WTC11 (cell line): ENCODE data around the gene KEL. TPM values are rescaled to one million over a fixed set of nuclear protein-coding genes. Genes with fewer than 3 reads are reported as not detected.

Experiments used
- ATAC-seq: fragments of 200-7000 bp; cut with Tn5 transposase; 2 replicates; pipeline ENCODE4 v1.10.0; 2021; ENCODE audit warnings: mild to moderate bottlenecking, moderate library complexity
- CTCF ChIA-PET: fragments of 300-600 bp; sonication (Branson Sonifier 250); formaldehyde crosslinking; loops from one replicate; lab custom pipeline; 2021; ENCODE audit warnings: antibody characterized with exemption; lab: Charles Lee
- POLR2A ChIA-PET: fragments of 350-600 bp; sonication (Branson Sonifier 250); formaldehyde crosslinking; loops from one replicate; lab custom pipeline; 2021; ENCODE audit warnings: antibody characterized with exemption; lab: Charles Lee
- DNase-seq: peaks from one replicate; pipeline ENCODE4 v3.0.0; 2021; ENCODE audit warnings: low spot score
- H3K27ac Mint-ChIP-seq: 2 replicates; pipeline ENCODE4 v1.8.0; 2021; ENCODE audit warnings: mixed read lengths
- H3K27me3 Mint-ChIP-seq: 2 replicates; pipeline ENCODE4 v1.8.0; 2021; ENCODE audit warnings: low read depth, mild to moderate bottlenecking, moderate library complexity, mixed read lengths
- H3K36me3 Mint-ChIP-seq: 2 replicates; pipeline ENCODE4 v1.8.0; 2021; ENCODE audit warnings: mixed read lengths
- H3K4me1 Mint-ChIP-seq: 2 replicates; pipeline ENCODE4 v1.8.0; 2022; ENCODE audit warnings: mixed read lengths
- H3K4me3 Mint-ChIP-seq: 2 replicates; pipeline ENCODE4 v1.8.0; 2021; ENCODE audit warnings: mild to moderate bottlenecking, moderate library complexity, mixed read lengths
- H3K9me3 Mint-ChIP-seq: 2 replicates; pipeline ENCODE4 v1.8.0; 2021; ENCODE audit warnings: mixed read lengths
- AR ChIP-seq: fragments of 250-450 bp; sonication (Bioruptor Pico); IDR thresholded peaks from 2 replicates; pipeline ENCODE4 v1.9.0; 2021; ENCODE audit warnings: mild to moderate bottlenecking
- CBFB ChIP-seq: sonication (generic); formaldehyde crosslinking; IDR thresholded peaks from 2 replicates; pipeline ENCODE4 v1.8.1; 2022; ENCODE audit warnings: mild to moderate bottlenecking, low read depth, missing genetic modification reagents
- E2F1 ChIP-seq: sonication (generic); formaldehyde crosslinking; IDR thresholded peaks from 2 replicates; pipeline ENCODE4 v1.8.0; 2022; ENCODE audit warnings: mild to moderate bottlenecking, missing genetic modification reagents
- FOXP1 ChIP-seq: sonication (generic); formaldehyde crosslinking; IDR thresholded peaks from 2 replicates; pipeline ENCODE4 v1.8.0; 2022; ENCODE audit warnings: missing genetic modification reagents, mild to moderate bottlenecking, moderate library complexity, borderline replicate concordance
- GTF2I ChIP-seq: fragments of 250-450 bp; sonication (Bioruptor Pico); conservative IDR thresholded peaks from 2 replicates; pipeline ENCODE4 v1.4.0; 2021; ENCODE audit warnings: mild to moderate bottlenecking
- HMGA2 ChIP-seq: fragments of 250-450 bp; sonication (Bioruptor Pico); IDR thresholded peaks from 2 replicates; pipeline ENCODE4 v1.4.0; 2021; ENCODE audit warnings: mild to moderate bottlenecking, moderate library complexity
- MXD4 ChIP-seq: fragments of 250-450 bp; sonication (Bioruptor Pico); IDR thresholded peaks from 2 replicates; pipeline ENCODE4 v1.8.0; 2021; ENCODE audit warnings: mild to moderate bottlenecking, moderate library complexity, borderline replicate concordance
- NFE2L1 ChIP-seq: sonication (generic); formaldehyde crosslinking; IDR thresholded peaks from 2 replicates; pipeline ENCODE4 v1.8.1; 2023; ENCODE audit warnings: missing genetic modification reagents
- NR1H2 ChIP-seq: sonication (generic); formaldehyde crosslinking; IDR thresholded peaks from 2 replicates; pipeline ENCODE4 v1.9.0; 2021; ENCODE audit warnings: mild to moderate bottlenecking, moderate library complexity, missing genetic modification reagents
- OVOL2 ChIP-seq: fragments of 250-450 bp; sonication (Bioruptor Pico); IDR thresholded peaks from 2 replicates; pipeline ENCODE4 v1.9.0; 2021; ENCODE audit warnings: mild to moderate bottlenecking, borderline replicate concordance
- SMAD4 ChIP-seq: sonication (generic); formaldehyde crosslinking; IDR thresholded peaks from 2 replicates; pipeline ENCODE4 v1.8.0; 2022; ENCODE audit warnings: mild to moderate bottlenecking, missing genetic modification reagents
- STAT6 ChIP-seq: sonication (generic); formaldehyde crosslinking; conservative IDR thresholded peaks from 2 replicates; pipeline ENCODE4 v1.8.1; 2023; ENCODE audit warnings: mild to moderate bottlenecking, low read depth, missing genetic modification reagents, moderate library complexity
- USF2 ChIP-seq: sonication (generic); formaldehyde crosslinking; IDR thresholded peaks from 2 replicates; pipeline ENCODE4 v1.8.1; 2023; ENCODE audit warnings: mild to moderate bottlenecking, missing genetic modification reagents, moderate library complexity
- ZNF232 ChIP-seq: sonication (generic); formaldehyde crosslinking; IDR thresholded peaks from 2 replicates; pipeline ENCODE4 v1.8.0; 2022; ENCODE audit warnings: mild to moderate bottlenecking, missing genetic modification reagents
- ZNF671 ChIP-seq: fragments of 250-450 bp; sonication (Bioruptor Pico); IDR thresholded peaks from 2 replicates; pipeline ENCODE4 v1.8.0; 2021; ENCODE audit warnings: mild to moderate bottlenecking
- total RNA-seq: library from RNA; stranded (reverse); gene quantifications from 3 replicates; pipeline ENCODE4 v1.2.3, GENCODE V29; 2021
- TF ChIP-seq, protein P1 (sequence below): sonication (generic); formaldehyde crosslinking; IDR thresholded peaks from 2 replicates; pipeline ENCODE4 v1.8.0; 2023; ENCODE audit warnings: missing genetic modification reagents
- TF ChIP-seq, protein P2 (sequence below): sonication (generic); formaldehyde crosslinking; IDR thresholded peaks from 2 replicates; pipeline ENCODE4 v1.8.1; 2022; ENCODE audit warnings: low read depth, mild to moderate bottlenecking, moderate library complexity, missing genetic modification reagents, borderline replicate concordance
- TF ChIP-seq, protein P3 (sequence below): sonication (generic); formaldehyde crosslinking; IDR thresholded peaks from 2 replicates; pipeline ENCODE4 v1.8.1; 2023; ENCODE audit warnings: mild to moderate bottlenecking, missing genetic modification reagents, borderline replicate concordance
- TF ChIP-seq, protein P4 (sequence below): sonication (generic); formaldehyde crosslinking; IDR thresholded peaks from 2 replicates; pipeline ENCODE4 v1.8.1; 2022; ENCODE audit warnings: low read depth, missing genetic modification reagents, borderline replicate concordance

The KEL gene
- total RNA-seq, 1 experiment from 2014 or later = 0.87 TPM

DNA sequence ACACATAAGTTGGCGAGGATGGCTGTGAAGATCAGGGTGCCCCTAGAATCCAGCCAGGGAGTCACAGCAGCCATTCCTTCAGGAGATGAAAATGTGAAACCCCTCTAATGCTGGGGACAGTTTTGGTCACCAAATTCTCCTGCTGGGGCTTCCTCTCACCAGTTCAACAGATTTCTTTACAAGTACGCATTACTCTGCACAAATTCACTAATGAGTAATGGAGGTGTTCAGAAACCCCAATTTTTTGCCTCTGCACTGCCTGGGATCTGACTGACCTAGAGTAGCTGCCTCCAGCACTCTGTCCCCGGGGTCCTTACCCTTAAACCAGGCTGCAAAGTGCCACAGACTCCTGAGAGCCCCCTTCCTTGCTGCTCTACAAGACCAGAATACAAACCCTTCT is 44.7 kb downstream of the KEL start:
- no peaks in the 10 kb centered on the region for H3K36me3 Mint-ChIP-seq
- ATAC-seq (no peak), DNase-seq (no peak)
- H3K27me3 Mint-ChIP-seq = no peaks in the 10 kb centered on the region
- no peaks in the 10 kb centered on the region; the same call in 1 of the 2 replicates for H3K9me3 Mint-ChIP-seq
- ChIA-PET POLR2A (no interaction called here), CTCF (interaction anchor here (0.7 kb wide), 1 partner anchor 1597 kb away, joined by 3 read pairs; no protein-coding TSS in a partner anchor)
- no peak overlapping the region for H3K4me3 Mint-ChIP-seq
- no peak for TF ChIP-seq AR
- TF ChIP-seq, protein P1, sequence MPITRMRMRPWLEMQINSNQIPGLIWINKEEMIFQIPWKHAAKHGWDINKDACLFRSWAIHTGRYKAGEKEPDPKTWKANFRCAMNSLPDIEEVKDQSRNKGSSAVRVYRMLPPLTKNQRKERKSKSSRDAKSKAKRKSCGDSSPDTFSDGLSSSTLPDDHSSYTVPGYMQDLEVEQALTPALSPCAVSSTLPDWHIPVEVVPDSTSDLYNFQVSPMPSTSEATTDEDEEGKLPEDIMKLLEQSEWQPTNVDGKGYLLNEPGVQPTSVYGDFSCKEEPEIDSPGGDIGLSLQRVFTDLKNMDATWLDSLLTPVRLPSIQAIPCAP (CRISPR knock-in tag) = no peak
- TF ChIP-seq STAT6 = no peak
- no peak for TF ChIP-seq FOXP1 (CRISPR knock-in tag)
- TF ChIP-seq SMAD4 (CRISPR knock-in tag) = no peak
- TF ChIP-seq E2F1 (CRISPR knock-in tag) = no peak
- TF ChIP-seq, protein P2, sequence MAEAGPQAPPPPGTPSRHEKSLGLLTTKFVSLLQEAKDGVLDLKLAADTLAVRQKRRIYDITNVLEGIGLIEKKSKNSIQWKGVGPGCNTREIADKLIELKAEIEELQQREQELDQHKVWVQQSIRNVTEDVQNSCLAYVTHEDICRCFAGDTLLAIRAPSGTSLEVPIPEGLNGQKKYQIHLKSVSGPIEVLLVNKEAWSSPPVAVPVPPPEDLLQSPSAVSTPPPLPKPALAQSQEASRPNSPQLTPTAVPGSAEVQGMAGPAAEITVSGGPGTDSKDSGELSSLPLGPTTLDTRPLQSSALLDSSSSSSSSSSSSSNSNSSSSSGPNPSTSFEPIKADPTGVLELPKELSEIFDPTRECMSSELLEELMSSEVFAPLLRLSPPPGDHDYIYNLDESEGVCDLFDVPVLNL (CRISPR knock-in tag) = no peak
- no peak for TF ChIP-seq NFE2L1 (CRISPR knock-in tag)
- no peak for TF ChIP-seq GTF2I (CRISPR knock-in tag)
- TF ChIP-seq HMGA2 = no peak
- TF ChIP-seq OVOL2 (CRISPR knock-in tag) = no peak
- TF ChIP-seq USF2 (CRISPR knock-in tag) = no peak
- TF ChIP-seq CBFB (CRISPR knock-in tag) = no peak
- TF ChIP-seq, protein P3, sequence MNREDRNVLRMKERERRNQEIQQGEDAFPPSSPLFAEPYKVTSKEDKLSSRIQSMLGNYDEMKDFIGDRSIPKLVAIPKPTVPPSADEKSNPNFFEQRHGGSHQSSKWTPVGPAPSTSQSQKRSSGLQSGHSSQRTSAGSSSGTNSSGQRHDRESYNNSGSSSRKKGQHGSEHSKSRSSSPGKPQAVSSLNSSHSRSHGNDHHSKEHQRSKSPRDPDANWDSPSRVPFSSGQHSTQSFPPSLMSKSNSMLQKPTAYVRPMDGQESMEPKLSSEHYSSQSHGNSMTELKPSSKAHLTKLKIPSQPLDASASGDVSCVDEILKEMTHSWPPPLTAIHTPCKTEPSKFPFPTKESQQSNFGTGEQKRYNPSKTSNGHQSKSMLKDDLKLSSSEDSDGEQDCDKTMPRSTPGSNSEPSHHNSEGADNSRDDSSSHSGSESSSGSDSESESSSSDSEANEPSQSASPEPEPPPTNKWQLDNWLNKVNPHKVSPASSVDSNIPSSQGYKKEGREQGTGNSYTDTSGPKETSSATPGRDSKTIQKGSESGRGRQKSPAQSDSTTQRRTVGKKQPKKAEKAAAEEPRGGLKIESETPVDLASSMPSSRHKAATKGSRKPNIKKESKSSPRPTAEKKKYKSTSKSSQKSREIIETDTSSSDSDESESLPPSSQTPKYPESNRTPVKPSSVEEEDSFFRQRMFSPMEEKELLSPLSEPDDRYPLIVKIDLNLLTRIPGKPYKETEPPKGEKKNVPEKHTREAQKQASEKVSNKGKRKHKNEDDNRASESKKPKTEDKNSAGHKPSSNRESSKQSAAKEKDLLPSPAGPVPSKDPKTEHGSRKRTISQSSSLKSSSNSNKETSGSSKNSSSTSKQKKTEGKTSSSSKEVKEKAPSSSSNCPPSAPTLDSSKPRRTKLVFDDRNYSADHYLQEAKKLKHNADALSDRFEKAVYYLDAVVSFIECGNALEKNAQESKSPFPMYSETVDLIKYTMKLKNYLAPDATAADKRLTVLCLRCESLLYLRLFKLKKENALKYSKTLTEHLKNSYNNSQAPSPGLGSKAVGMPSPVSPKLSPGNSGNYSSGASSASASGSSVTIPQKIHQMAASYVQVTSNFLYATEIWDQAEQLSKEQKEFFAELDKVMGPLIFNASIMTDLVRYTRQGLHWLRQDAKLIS (CRISPR knock-in tag) = no peak
- TF ChIP-seq MXD4 (CRISPR knock-in tag) = no peak
- TF ChIP-seq ZNF232 (CRISPR knock-in tag) = no peak
- TF ChIP-seq, protein P4, sequence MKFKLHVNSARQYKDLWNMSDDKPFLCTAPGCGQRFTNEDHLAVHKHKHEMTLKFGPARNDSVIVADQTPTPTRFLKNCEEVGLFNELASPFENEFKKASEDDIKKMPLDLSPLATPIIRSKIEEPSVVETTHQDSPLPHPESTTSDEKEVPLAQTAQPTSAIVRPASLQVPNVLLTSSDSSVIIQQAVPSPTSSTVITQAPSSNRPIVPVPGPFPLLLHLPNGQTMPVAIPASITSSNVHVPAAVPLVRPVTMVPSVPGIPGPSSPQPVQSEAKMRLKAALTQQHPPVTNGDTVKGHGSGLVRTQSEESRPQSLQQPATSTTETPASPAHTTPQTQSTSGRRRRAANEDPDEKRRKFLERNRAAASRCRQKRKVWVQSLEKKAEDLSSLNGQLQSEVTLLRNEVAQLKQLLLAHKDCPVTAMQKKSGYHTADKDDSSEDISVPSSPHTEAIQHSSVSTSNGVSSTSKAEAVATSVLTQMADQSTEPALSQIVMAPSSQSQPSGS (CRISPR knock-in tag) = no peak
- TF ChIP-seq ZNF671 = no peak
- TF ChIP-seq NR1H2 (CRISPR knock-in tag) = no peak
- no peaks in the 10 kb centered on the region for H3K4me1 Mint-ChIP-seq
- H3K27ac Mint-ChIP-seq = no peak overlapping the region
